ENCODE measurements around the gene CHCHD6. TPM values are rescaled to one million over a fixed set of nuclear protein-coding genes. Genes with fewer than 3 reads are reported as not detected.

CHCHD6 gene
- total and polyA plus RNA-seq, 2 donors = 10.5 to 14.2 TPM

DNA sequence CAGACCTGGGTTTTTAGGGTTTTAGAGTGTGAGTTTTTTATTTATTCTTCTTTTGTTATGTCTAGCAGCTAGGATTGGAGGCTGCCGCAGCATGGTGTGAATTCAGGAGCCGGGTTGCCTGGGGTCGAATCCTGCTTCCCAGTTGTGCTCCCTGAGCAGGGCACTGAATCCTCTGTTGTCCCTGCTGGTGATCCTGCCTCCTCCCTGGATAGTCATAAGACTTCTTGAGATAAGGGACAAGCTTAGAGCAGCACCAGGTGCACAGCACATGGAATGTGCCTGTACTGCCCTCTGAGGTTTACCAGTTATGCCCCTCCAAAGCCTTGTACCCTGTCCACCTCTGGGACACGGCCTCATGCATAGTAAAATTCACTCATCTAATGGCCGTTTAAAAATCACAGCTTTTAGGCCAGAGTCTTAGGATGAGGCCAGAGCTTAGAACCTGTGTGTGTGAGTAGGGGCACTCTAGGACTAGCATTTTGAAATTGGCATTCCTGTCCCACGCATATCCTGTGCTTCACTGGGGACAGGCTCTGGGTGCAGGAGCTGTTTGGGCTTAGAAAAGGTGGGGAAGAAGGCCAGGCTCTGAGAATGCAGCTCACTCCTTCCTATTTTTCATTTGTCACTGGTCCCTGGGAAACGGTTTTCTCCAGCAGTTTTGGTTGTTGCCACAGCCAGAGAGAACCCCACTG is 47.7 kb downstream of the CHCHD6 start:
- peaks cover 0 to 3% of the 10 kb centered on the region in 2 donors for H3K4me1 ChIP-seq (ENCODE audit: control insufficient read depth in 2 of 2, insufficient read depth in 2 of 2, low read length in 2 of 2)
- WGBS = 83% methylated on average over 7 of the region's 7 CpGs
- no peaks in the 10 kb centered on the region for H3K9me3 ChIP-seq (ENCODE audit: control insufficient read depth in 2 of 2, insufficient read depth in 1 of 2, low read length in 1 of 2)
- H3K36me3 ChIP-seq (ENCODE audit: control insufficient read depth in 2 of 2, insufficient read depth in 2 of 2, low read length in 1 of 2) = no peaks in the 10 kb centered on the region
- no peak for DNase-seq (ENCODE audit: low read depth in 6 of 9, low spot score in 9 of 9)
- no peak overlapping the region for H3K4me3 ChIP-seq (ENCODE audit: low read length in 2 of 2)
- no peak overlapping the region for H3K27ac ChIP-seq (ENCODE audit: low read depth in 1 of 2, low read length in 1 of 2)
- no peaks in the 10 kb centered on the region for H3K27me3 ChIP-seq (ENCODE audit: control insufficient read depth in 2 of 2, insufficient read depth in 1 of 2, low read length in 1 of 2)

DNA sequence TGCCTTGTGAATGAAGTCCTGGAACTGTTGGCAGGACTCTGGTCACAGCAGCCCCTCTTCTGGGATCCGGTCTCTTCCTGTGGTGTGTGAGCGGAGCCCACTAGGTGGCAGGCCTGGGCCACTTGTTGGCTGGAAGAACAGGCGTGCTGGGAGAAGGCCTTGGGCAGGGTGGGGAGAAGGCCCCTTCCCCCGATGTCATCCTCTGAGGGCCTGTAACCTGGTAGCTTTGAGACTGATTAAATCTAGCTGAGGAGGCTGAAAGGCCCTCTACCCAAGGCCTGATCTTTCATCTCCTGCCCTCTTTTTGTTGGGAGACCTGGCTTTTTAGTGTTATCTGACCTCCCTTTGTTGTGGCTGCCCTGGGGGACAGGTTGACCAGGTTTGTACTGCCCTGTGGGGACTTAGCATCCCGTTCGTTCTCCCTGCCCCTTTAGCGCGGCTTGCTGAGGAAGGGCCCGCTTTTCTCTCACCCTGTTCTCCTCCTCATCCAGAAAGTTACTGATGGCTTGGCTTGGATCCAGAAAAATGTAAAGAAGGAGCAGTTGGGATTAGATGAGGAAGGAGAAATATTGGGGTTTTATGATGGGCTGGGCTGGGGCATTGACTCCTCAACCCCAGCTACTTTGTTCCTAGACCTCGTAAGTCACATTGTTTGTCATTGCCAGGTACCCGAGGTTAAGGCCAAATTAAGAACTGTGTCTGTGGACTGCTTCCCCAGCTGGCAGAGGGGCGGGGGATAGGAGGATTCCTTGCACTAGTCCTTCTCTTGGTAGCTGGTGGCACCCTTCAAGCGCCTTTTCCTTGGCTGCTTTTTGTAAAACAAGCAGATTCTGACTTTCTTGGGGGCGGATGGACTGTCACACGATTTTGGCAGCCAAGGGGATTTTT is 48.5 kb downstream of the CHCHD6 start:
- H3K4me3 ChIP-seq (ENCODE audit: low read length in 2 of 2) = no peak overlapping the region
- WGBS = 77% methylated on average over 15 of the region's 15 CpGs
- peak; percentile 16 to 74 (median 41) for DNase-seq (ENCODE audit: low read depth in 6 of 9, low spot score in 9 of 9)
- no peaks in the 10 kb centered on the region for H3K36me3 ChIP-seq (ENCODE audit: control insufficient read depth in 2 of 2, insufficient read depth in 2 of 2, low read length in 1 of 2)
- no peak overlapping the region for H3K27ac ChIP-seq (ENCODE audit: low read depth in 1 of 2, low read length in 1 of 2)
- H3K4me1 ChIP-seq (ENCODE audit: control insufficient read depth in 2 of 2, insufficient read depth in 2 of 2, low read length in 2 of 2) = peaks cover 0 to 3% of the 10 kb centered on the region in 2 donors
- H3K9me3 ChIP-seq (ENCODE audit: control insufficient read depth in 2 of 2, insufficient read depth in 1 of 2, low read length in 1 of 2) = no peaks in the 10 kb centered on the region
- H3K27me3 ChIP-seq (ENCODE audit: control insufficient read depth in 2 of 2, insufficient read depth in 1 of 2, low read length in 1 of 2) = no peaks in the 10 kb centered on the region

DNA sequence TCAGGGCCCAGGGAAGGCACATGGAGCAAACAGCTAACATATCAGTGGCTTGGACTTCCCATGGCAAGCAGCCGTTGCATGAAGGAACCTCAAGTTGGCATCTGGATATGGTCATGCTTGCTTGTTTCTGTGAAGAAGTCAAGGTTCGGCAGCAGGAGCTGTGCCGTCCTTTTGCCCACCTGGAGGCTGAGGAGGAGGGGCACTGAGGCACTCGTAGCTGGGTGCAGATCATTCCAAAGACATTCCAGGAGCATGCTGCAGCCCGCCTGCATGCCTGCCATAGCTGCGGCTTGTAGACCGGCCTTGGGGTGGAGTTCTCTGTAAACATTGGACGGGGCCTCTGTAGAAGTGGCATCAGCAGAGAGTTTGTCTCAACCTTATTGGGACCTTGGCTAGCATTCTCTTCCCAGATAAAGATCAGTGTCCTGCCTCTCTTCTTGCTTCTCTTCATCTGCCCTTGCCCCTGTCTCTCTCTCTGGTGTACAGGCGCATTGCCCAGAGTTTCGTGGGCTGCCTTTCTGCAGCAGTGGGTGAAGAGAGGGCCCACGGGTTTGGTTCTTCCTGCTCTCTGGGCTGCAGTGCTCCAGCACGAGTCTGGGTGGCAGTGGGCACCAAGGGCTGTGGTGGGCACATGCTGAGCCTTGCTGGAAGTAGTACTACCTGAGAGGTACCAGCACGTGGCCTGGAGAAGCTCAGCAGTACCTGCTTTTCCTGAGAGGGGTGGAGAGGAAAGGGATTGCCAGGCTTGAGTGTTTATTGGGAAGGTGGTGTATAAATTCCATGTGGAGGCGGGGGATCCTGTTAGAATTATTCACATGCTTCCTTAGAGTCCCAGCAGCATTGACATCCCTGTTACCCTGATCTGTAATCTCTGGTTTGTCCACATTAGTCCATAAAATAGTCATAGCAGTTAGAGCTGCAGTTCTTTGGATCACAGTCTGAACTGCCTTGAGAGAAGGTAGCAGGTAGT is 49.4 kb downstream of the CHCHD6 start:
- Histone ChIP-seq H3K27ac (ENCODE audit: low read depth in 1 of 2, low read length in 1 of 2) (no peak overlapping the region), H3K4me3 (ENCODE audit: low read length in 2 of 2) (no peak overlapping the region), H3K9me3 (ENCODE audit: control insufficient read depth in 2 of 2, insufficient read depth in 1 of 2, low read length in 1 of 2) (no peaks in the 10 kb centered on the region), H3K36me3 (ENCODE audit: control insufficient read depth in 2 of 2, insufficient read depth in 2 of 2, low read length in 1 of 2) (no peaks in the 10 kb centered on the region), H3K27me3 (ENCODE audit: control insufficient read depth in 2 of 2, insufficient read depth in 1 of 2, low read length in 1 of 2) (no peaks in the 10 kb centered on the region), H3K4me1 (ENCODE audit: control insufficient read depth in 2 of 2, insufficient read depth in 2 of 2, low read length in 2 of 2) (peaks cover 0 to 3% of the 10 kb centered on the region in 2 donors)
- no peak for DNase-seq (ENCODE audit: low read depth in 6 of 9, low spot score in 9 of 9)
- WGBS = 92% methylated on average over 14 of the region's 14 CpGs

DNA sequence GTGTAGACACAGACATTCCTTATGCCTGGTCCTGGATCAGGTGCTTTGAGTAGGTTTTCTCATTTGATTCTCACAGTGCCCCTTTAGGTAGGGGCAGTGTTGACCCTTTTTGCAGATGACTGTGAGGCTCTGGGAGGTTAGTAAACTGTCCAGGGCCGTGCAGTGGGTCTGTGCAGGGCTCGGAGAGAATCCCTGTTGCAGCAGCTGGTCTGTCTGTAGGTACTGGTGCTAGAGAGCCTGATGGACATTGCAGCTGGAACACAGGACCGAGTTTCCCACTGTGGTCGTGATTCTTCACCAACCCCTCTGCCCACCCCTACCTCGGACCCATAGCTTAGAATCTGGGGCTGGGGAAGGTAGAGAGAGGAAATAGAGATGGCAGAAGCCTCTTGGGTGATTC is 51.8 kb downstream of the CHCHD6 start:
- Histone ChIP-seq H3K27me3 (ENCODE audit: control insufficient read depth in 2 of 2, insufficient read depth in 1 of 2, low read length in 1 of 2) (no peaks in the 10 kb centered on the region), H3K9me3 (ENCODE audit: control insufficient read depth in 2 of 2, insufficient read depth in 1 of 2, low read length in 1 of 2) (no peaks in the 10 kb centered on the region), H3K36me3 (ENCODE audit: control insufficient read depth in 2 of 2, insufficient read depth in 2 of 2, low read length in 1 of 2) (no peaks in the 10 kb centered on the region), H3K4me1 (ENCODE audit: control insufficient read depth in 2 of 2, insufficient read depth in 2 of 2, low read length in 2 of 2) (peaks cover 0 to 3% of the 10 kb centered on the region in 2 donors), H3K27ac (ENCODE audit: low read depth in 1 of 2, low read length in 1 of 2) (no peak overlapping the region), H3K4me3 (ENCODE audit: low read length in 2 of 2) (no peak overlapping the region)
- WGBS = 96% methylated on average over 5 of the region's 5 CpGs
- no peak for DNase-seq (ENCODE audit: low read depth in 6 of 9, low spot score in 9 of 9)

DNA sequence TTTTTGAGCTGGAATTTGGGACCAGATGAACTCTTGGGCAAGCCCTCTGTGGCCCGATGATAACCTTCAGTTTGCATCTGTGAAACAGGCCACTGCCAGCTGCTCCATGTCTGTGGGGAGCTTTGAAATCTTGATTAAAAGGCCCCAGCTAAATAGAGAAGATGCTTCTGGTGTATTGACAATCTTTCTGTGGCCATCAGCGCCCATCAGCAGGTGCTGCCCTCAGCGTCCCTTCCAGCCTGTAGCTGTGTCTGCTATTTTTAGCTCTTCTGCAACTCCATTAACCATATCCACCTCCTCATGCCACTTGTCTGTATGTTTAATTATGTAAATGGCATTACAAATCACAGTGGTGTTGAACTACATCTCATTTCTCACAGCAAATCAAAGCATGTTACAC is 54.0 kb downstream of the CHCHD6 start:
- no peaks in the 10 kb centered on the region for H3K27me3 ChIP-seq (ENCODE audit: control insufficient read depth in 2 of 2, insufficient read depth in 1 of 2, low read length in 1 of 2)
- H3K27ac ChIP-seq (ENCODE audit: low read depth in 1 of 2, low read length in 1 of 2) = no peak overlapping the region
- no peaks in the 10 kb centered on the region for H3K9me3 ChIP-seq (ENCODE audit: control insufficient read depth in 2 of 2, insufficient read depth in 1 of 2, low read length in 1 of 2)
- H3K36me3 ChIP-seq (ENCODE audit: control insufficient read depth in 2 of 2, insufficient read depth in 2 of 2, low read length in 1 of 2) = no peaks in the 10 kb centered on the region
- no peak overlapping the region for H3K4me3 ChIP-seq (ENCODE audit: low read length in 2 of 2)
- WGBS = 96% methylated on average over 3 of the region's 3 CpGs
- no peak for DNase-seq (ENCODE audit: low read depth in 6 of 9, low spot score in 9 of 9)
- H3K4me1 ChIP-seq (ENCODE audit: control insufficient read depth in 2 of 2, insufficient read depth in 2 of 2, low read length in 2 of 2) = no peaks in the 10 kb centered on the region

DNA sequence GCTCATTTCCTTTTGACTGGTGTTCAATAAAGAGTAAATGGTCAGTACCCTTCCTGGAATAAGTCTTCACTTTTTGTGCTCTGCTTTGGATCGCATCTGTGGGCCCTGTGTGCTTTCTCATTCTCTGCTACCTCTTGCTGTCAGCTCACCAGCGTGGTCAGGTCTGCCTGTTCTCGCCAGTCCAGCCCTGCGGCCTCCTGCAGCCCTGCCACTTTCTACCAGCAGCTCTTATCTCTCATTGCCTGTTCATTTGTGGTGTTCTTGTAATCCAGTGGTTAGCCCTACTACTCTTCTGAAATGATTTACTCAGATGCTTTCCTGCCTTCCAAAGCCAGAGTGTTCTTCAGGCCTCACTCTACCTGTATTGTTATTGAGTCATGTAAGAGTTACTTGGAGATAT is 54.8 kb downstream of the CHCHD6 start:
- Histone ChIP-seq H3K36me3 (ENCODE audit: control insufficient read depth in 2 of 2, insufficient read depth in 2 of 2, low read length in 1 of 2) (no peaks in the 10 kb centered on the region), H3K27me3 (ENCODE audit: control insufficient read depth in 2 of 2, insufficient read depth in 1 of 2, low read length in 1 of 2) (no peaks in the 10 kb centered on the region), H3K4me1 (ENCODE audit: control insufficient read depth in 2 of 2, insufficient read depth in 2 of 2, low read length in 2 of 2) (no peaks in the 10 kb centered on the region), H3K4me3 (ENCODE audit: low read length in 2 of 2) (no peak overlapping the region), H3K9me3 (ENCODE audit: control insufficient read depth in 2 of 2, insufficient read depth in 1 of 2, low read length in 1 of 2) (no peaks in the 10 kb centered on the region), H3K27ac (ENCODE audit: low read depth in 1 of 2, low read length in 1 of 2) (no peak overlapping the region)
- 97% methylated on average over 4 of the region's 4 CpGs for WGBS
- no peak for DNase-seq (ENCODE audit: low read depth in 6 of 9, low spot score in 9 of 9)

DNA sequence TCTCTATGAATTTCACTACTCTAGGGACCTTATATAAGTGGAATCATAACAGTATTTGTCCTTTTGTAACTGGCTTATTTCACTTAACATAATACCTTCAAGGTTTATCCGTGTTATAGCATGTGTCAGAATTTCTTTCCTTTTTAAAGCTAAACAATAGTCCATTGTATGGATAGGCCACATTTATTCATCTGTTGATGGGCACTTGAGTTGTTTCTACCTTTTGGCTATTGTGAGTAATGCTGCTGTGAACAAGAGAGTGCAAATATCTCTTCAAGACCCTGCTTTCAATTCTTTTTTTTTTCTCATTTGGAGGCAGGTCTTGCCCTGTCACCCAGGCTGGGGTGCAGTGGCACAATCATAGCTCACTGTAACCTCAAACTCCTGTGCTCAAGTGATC is 56.5 kb downstream of the CHCHD6 start:
- H3K4me3 ChIP-seq (ENCODE audit: low read length in 2 of 2) = no peak overlapping the region
- no peaks in the 10 kb centered on the region for H3K4me1 ChIP-seq (ENCODE audit: control insufficient read depth in 2 of 2, insufficient read depth in 2 of 2, low read length in 2 of 2)
- no peak for DNase-seq (ENCODE audit: low read depth in 6 of 9, low spot score in 9 of 9)
- no peaks in the 10 kb centered on the region for H3K9me3 ChIP-seq (ENCODE audit: control insufficient read depth in 2 of 2, insufficient read depth in 1 of 2, low read length in 1 of 2)
- no peaks in the 10 kb centered on the region for H3K36me3 ChIP-seq (ENCODE audit: control insufficient read depth in 2 of 2, insufficient read depth in 2 of 2, low read length in 1 of 2)
- no peaks in the 10 kb centered on the region for H3K27me3 ChIP-seq (ENCODE audit: control insufficient read depth in 2 of 2, insufficient read depth in 1 of 2, low read length in 1 of 2)
- no peak overlapping the region for H3K27ac ChIP-seq (ENCODE audit: low read depth in 1 of 2, low read length in 1 of 2)
- WGBS = 100% methylated on average over 1 of the region's 1 CpG

DNA sequence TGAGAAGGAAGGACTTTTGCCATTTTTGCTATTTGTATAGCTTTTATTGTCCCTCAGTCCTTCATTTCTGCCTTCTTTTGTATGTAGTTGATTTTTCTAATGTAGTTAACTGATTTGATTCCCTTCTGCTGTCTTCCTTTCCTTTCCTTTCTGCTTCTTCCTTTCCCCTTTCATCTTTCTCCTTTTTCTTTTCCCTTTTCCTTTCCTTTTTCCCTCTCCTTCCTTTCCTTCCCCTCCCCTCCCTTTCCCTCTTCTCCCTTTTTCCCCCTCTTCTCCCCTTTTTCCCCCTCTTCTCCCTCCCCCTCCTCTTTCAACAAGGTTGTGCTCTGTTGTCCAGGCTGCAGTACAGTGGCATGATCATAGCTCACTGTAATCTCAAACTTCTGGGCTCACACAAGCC is 59.0 kb downstream of the CHCHD6 start:
- no peaks in the 10 kb centered on the region for H3K9me3 ChIP-seq (ENCODE audit: control insufficient read depth in 2 of 2, insufficient read depth in 1 of 2, low read length in 1 of 2)
- DNase-seq (ENCODE audit: low read depth in 6 of 9, low spot score in 9 of 9) = no peak
- H3K27me3 ChIP-seq (ENCODE audit: control insufficient read depth in 2 of 2, insufficient read depth in 1 of 2, low read length in 1 of 2) = no peaks in the 10 kb centered on the region
- H3K4me3 ChIP-seq (ENCODE audit: low read length in 2 of 2) = no peak overlapping the region
- no peak overlapping the region for H3K27ac ChIP-seq (ENCODE audit: low read depth in 1 of 2, low read length in 1 of 2)
- H3K36me3 ChIP-seq (ENCODE audit: control insufficient read depth in 2 of 2, insufficient read depth in 2 of 2, low read length in 1 of 2) = no peaks in the 10 kb centered on the region
- H3K4me1 ChIP-seq (ENCODE audit: control insufficient read depth in 2 of 2, insufficient read depth in 2 of 2, low read length in 2 of 2) = no peaks in the 10 kb centered on the region
